ENCODE measurements around the gene NRIP1.

- TF ChIP-seq CTCF (IDR thresholded peaks at IDR 0.05 in 2 of 3, conservative IDR thresholded peaks at IDR 0.05 in 1 of 3; ENCODE audit: insufficient read depth in 2 of 3, low read depth in 1 of 3, low read length in 3 of 3) = no peak
- TF ChIP-seq BACH1 (tag; IDR thresholded peaks at IDR 0.05) = no peak
- TF ChIP-seq MXI1 (IDR thresholded peaks at IDR 0.05; ENCODE audit: low read depth, low read length) = no peak
- TF ChIP-seq ARHGAP35 (IDR thresholded peaks at IDR 0.05; ENCODE audit: partially characterized antibody) = no peak
- TF ChIP-seq RAD21 (CRISPR knock-in tag; conservative IDR thresholded peaks at IDR 0.05 in 1 of 2, IDR thresholded peaks at IDR 0.05 in 1 of 2) = no peak
- TF ChIP-seq RBM25 (IDR thresholded peaks at IDR 0.05; ENCODE audit: low read depth, low read length, severe bottlenecking) = no peak
- no peak for TF ChIP-seq ZNF217 (CRISPR knock-in tag; IDR thresholded peaks at IDR 0.05)
- no peak for TF ChIP-seq POLR2AphosphoS5 (IDR thresholded peaks at IDR 0.05; ENCODE audit: control insufficient read depth, insufficient read depth, low read depth, low read length)
- no peak for TF ChIP-seq SRSF3 (IDR thresholded peaks at IDR 0.05; ENCODE audit: insufficient read depth, low read length)
- TF ChIP-seq MAX (CRISPR knock-in tag; IDR thresholded peaks at IDR 0.05) = no peak
- TF ChIP-seq SRF (CRISPR knock-in tag; IDR thresholded peaks at IDR 0.05) = no peak
- TF ChIP-seq NCOA4 (IDR thresholded peaks at IDR 0.05; ENCODE audit: partially characterized antibody) = no peak
- TF ChIP-seq ZNF561 (CRISPR knock-in tag; conservative IDR thresholded peaks at IDR 0.05) = no peak
- TF ChIP-seq SP1 (CRISPR knock-in tag; IDR thresholded peaks at IDR 0.05) = no peak
Measured at GRCh38 chr21:15020797-15021196, 44.0 kb downstream of the NRIP1 start.

Data from K562 (cell line).